HG02981 (cell line): ENCODE data around the gene GMEB2.

Experiments used
- ATAC-seq: cut with Tn5 transposase; IDR thresholded peaks from one replicate; pipeline ENCODE4 v1.9.1; 2021; ENCODE audit warnings: mild to moderate bottlenecking, moderate library complexity; ENCODE audit not compliant: unreplicated experiment

The GMEB2 gene

DNA sequence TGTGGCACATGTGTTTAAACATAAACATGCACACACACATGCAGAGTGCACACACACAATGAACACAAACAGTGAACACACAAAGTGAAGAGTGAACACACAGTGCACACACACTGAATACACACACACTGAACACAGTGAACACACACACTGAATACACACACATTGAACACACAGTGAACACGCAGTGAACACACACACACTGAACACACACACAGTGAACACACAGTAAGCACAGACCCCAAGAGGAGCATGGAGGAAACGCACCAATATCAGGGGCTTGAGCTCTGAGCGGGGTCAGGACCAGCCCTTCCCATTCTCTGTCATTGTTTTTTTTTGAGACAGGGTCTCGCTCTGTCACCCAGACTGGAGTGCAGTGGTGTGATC is 35.8 kb downstream of the GMEB2 start:
- no peak for ATAC-seq

DNA sequence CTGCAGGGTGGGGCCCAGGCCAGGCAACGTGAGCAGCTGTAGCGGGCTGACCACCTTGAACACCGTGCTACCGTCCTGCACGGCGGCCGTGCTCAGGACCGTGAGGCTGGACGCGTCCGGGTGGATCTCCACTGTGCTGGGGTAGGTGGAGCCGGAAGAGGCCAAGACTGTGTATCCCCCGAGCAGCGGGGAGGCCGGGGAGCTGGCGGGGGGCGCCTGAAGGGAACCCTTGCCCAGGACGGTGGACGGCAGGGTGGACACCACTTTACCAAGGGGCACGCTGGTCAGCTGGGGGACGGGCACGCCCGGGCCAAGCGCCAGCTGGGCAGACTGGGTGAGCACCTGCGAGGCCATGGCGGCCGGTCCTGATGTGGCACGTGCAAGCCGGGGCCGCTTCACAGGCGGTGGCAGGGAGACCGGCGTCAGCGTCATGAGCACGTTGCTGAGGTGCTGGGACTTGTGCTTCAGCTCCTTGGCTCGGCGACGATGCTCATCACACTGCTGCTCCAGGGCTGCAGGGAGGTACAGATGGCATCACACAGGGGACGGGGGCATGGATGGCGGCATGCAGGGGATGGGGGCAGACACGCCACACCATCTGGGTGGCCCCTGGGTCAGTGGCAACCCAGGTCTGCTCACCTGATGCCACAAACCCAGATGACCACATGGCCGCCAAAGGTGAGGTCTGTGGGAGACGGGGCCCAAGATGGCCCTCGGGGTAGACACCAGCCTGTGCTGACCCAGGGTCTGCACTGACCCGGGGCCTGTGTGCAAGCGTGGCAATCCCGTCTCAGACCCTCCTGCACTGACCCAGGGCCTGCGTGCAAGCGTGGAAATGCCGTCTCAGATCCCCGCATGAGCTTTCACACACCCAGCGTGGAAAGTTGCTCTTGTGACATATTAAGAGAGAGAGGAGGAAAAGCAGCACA is 36.4 kb downstream of the GMEB2 start:
- ATAC-seq: no peak

- no peak for ATAC-seq
These were observed 37.4 kb downstream of the GMEB2 start for GRCh38 chr20:63589261-63590217.

GRCh38 chr20:63588641-63589041 is 38.3 kb downstream of the GMEB2 start:
- no peak for ATAC-seq

- ATAC-seq: no peak
These were observed 38.9 kb downstream of the GMEB2 start for GRCh38 chr20:63587776-63588591.

DNA sequence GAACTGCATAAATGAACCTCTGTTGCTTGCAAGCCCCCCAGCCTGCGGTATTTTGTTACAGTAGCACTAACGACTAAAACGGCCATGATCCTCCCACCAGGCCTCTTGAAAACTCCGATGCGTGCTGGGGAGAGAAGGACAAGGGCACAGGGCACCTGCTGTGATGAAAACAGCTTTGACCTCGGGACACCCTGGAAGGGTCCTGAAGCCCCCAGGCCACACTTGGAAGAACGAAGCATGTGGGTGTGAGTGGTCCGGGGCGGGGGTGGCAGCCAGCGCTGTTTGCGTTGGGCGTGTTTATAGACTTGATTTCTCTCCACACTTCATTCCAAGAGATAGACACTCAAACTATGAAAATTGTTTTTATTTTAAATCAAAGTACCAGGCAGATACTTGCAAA is 39.6 kb downstream of the GMEB2 start:
- no peak for ATAC-seq

GRCh38 chr20:63586797-63587196 is 40.1 kb downstream of the GMEB2 start:
- no peak for ATAC-seq

DNA sequence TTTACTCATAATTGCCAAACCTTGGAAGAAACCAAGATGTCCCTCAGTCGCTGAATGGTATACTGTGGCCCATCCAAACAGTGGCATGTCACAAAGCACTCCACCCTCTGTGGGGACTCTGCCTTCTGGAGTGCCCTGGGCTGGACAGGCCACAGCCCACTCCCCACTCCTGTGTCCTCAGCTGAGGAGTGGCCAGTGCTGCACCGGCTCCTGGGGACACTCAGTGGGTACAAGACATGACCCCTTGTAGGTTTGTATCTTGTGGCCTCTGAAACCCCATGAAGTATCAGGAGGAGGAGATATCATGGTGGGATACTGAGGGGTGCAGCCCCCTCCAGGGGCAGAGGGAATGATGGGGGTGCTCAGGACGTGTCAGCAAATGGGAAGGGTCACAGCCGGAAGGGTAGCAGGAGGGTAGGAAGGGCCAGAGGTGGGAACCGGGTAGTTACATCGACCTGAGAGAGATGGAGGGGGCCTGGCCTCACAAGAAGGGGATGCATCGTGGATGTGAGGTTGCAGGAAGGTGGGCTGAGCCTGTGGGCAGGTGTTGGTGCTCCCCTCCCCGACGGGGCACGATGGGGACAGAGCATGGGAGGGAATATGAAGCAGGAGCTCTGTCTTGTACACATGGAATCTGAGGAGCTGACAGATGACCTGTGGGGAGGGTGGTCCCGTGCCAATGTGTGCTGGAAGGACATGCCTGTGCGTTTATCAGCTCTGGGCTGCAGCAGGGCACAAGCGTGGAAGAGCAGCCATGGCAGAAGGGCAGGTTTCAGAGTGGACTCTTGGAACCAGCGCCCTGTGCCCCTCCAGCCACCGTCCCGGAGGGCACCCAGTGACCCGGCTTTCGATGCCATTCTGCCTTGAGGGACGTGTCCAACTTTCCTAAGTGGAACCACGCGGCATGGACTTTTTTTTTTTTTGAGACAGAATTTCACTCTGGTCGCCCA is 41.0 kb downstream of the GMEB2 start:
- no peak for ATAC-seq

- no peak for ATAC-seq
These were observed 44.4 kb downstream of the GMEB2 start for GRCh38 chr20:63582382-63583063.

- ATAC-seq: no peak
These were observed 46.0 kb downstream of the GMEB2 start for GRCh38 chr20:63580796-63581461.

- no peak for ATAC-seq
These were observed 47.7 kb downstream of the GMEB2 start for GRCh38 chr20:63579017-63579694.

- no peak for ATAC-seq
These were observed 48.5 kb downstream of the GMEB2 start for GRCh38 chr20:63578224-63579016.

GRCh38 chr20:63577317-63577894 is 49.5 kb downstream of the GMEB2 start:
- ATAC-seq: no peak

- ATAC-seq: no peak
These were observed 50.6 kb downstream of the GMEB2 start for GRCh38 chr20:63576311-63576710.

GRCh38 chr20:63574829-63575743 is 51.8 kb downstream of the GMEB2 start:
- ATAC-seq: no peak
